ENCODE data around the gene HIF1A. TPM values are rescaled to one million over a fixed set of nuclear protein-coding genes. Genes with fewer than 3 reads are reported as not detected.
A peak's percentile ranks its signal among the peaks of the same experiment; 100 is the strongest.

HIF1A gene
- total and polyA plus RNA-seq, 10 of the 15 experiments (the other 5 are each of a cell fraction or from before 2014, with no cell fraction given) = 18.3 to 97.0 (median 75.3) TPM

GRCh38 chr14:61694830-61695694 is at the start of gene HIF1A (continued):
- TF ChIP-seq CUX1 (IDR thresholded peaks at IDR 0.05; ENCODE audit: insufficient replicate concordance, low read depth, low read length) (peak; percentile 13), RAD21 (IDR thresholded peaks at IDR 0.05; ENCODE audit: insufficient read depth, low read depth, low read length) (0 out of 2 replicates have a peak, but pooled peaks have one; percentile 23), RELA (IDR thresholded peaks at IDR 0.05; ENCODE audit: borderline replicate concordance, partially characterized antibody) (peak; percentile 62), BACH1 (IDR thresholded peaks at IDR 0.05; ENCODE audit: borderline replicate concordance) (0 out of 2 replicates have a peak, but pooled peaks have one; percentile 57), NR2F1 (conservative IDR thresholded peaks at IDR 0.05) (no peak), POLR2AphosphoS5 (IDR thresholded peaks at IDR 0.05; ENCODE audit: low read length) (peak; percentile 98), IKZF1 (conservative IDR thresholded peaks at IDR 0.05) (no peak), RUNX3 (IDR thresholded peaks at IDR 0.05; ENCODE audit: low read length) (peak; percentile 25; the same call in 1 of the 2 replicates), RFX5 (IDR thresholded peaks at IDR 0.05; ENCODE audit: low read depth, low read length) (peak; percentile 21; the same call in 1 of the 2 replicates), KAT2A (conservative IDR thresholded peaks at IDR 0.05; ENCODE audit: control insufficient read depth, low read depth, low read length) (no peak), BMI1 (IDR thresholded peaks at IDR 0.05; ENCODE audit: borderline replicate concordance) (no peak), SIN3A (IDR thresholded peaks at IDR 0.05; ENCODE audit: low read depth, low read length) (peak; percentile 95), SREBF1 (IDR thresholded peaks at IDR 0.05; ENCODE audit: low read length) (peak; percentile 76; the same call in 1 of the 2 replicates), PAX5 (IDR thresholded peaks at IDR 0.05; ENCODE audit: borderline replicate concordance, low read depth, low read length) (peak; percentile 24), HCFC1 (IDR thresholded peaks at IDR 0.05; ENCODE audit: low read length) (no peak; the same call in 1 of the 2 replicates), MTA2 (IDR thresholded peaks at IDR 0.05; ENCODE audit: low read depth) (no peak), ZZZ3 (IDR thresholded peaks at IDR 0.05; ENCODE audit: control insufficient read depth, insufficient read length, low read depth) (no peak), CHD4 (IDR thresholded peaks at IDR 0.05) (no peak), CTCF (IDR thresholded peaks at IDR 0.05 in 2 of 3, conservative IDR thresholded peaks at IDR 0.05 in 1 of 3; ENCODE audit: control insufficient read depth in 2 of 3, extremely low read depth in 1 of 3, insufficient read depth in 1 of 3, low read depth in 3 of 3, low read length in 3 of 3) (peak in 1 of 3 experiments; percentile 33; a peak in 2 of 6 replicates), SIX5 (IDR thresholded peaks at IDR 0.05; ENCODE audit: low read depth, low read length, severe bottlenecking) (no peak), SRF (IDR thresholded peaks at IDR 0.05; ENCODE audit: low read depth in 2 of 2, low read length in 2 of 2) (0 out of 4 replicates have a peak, but pooled peaks of 1 of the 2 experiments have one; percentile 7), PBX3 (IDR thresholded peaks at IDR 0.05; ENCODE audit: insufficient replicate concordance, low read depth, low read length) (peak; percentile 88)

Measured in GM12878 (cell line).